K562 (cell line): ENCODE data around the gene OR10H5. TPM values are rescaled to one million over a fixed set of nuclear protein-coding genes. Genes with fewer than 3 reads are reported as not detected.

Source experiments
- ESRRA ChIP-seq: fragments of 450-650 bp; IDR thresholded peaks from 2 replicates; pipeline ENCODE4 v1.6.1; 2014; ENCODE audit warnings: low read depth, mild to moderate bottlenecking, moderate library complexity, borderline replicate concordance
- GATA2 ChIP-seq: sonication (generic); formaldehyde crosslinking; IDR thresholded peaks from 2 replicates; pipeline ENCODE4 v1.4.0; 2020; ENCODE audit warnings: mild to moderate bottlenecking, missing genetic modification reagents
- JUND ChIP-seq, 2 experiments: IDR thresholded peaks; 2 replicates in 1 of 2; 3 replicates in 1 of 2; pipeline ENCODE4 v1.6.1; 2011; ENCODE audit warnings: borderline replicate concordance in 2 of 2, low read depth in 2 of 2, low read length in 2 of 2, improper control_type of control experiment in 1 of 2, missing biosample characterization in 1 of 2, missing genetic modification characterization in 1 of 2, missing genetic modification reagents in 1 of 2
- LEF1 ChIP-seq: fragments of 450-650 bp; IDR thresholded peaks from 2 replicates; pipeline ENCODE4 v1.6.1; 2016; ENCODE audit warnings: mild to moderate bottlenecking
- MED1 ChIP-seq: sonication (generic); formaldehyde crosslinking; IDR thresholded peaks from 2 replicates; pipeline ENCODE4 v1.8.1; 2023; ENCODE audit warnings: missing genetic modification reagents, borderline replicate concordance
- MTA1 ChIP-seq: fragments of 450-650 bp; IDR thresholded peaks from 2 replicates; pipeline ENCODE4 v1.6.1; 2017; ENCODE audit warnings: borderline replicate concordance
- NRF1 ChIP-seq, 2 experiments: fragments of 450-650 bp; IDR thresholded peaks in 1 of 2; conservative IDR thresholded peaks in 1 of 2; 2 replicates each; pipeline ENCODE4 v1.6.1; 2014; ENCODE audit warnings: mild to moderate bottlenecking in 2 of 2
- POLR2A ChIP-seq: fragments of 450-650 bp; conservative IDR thresholded peaks from 2 replicates; pipeline ENCODE4 v1.6.1; 2016
- POLR2B ChIP-seq: fragments of 450-650 bp; IDR thresholded peaks from 2 replicates; pipeline ENCODE4 v1.6.1; 2018; ENCODE audit warnings: low read depth; ENCODE audit not compliant: partially characterized antibody
- SAP30 ChIP-seq: fragments of 200-600 bp; sonication (generic); IDR thresholded peaks from 2 replicates; pipeline ENCODE4 v1.6.1; 2012; ENCODE audit warnings: borderline replicate concordance, low read depth, mild to moderate bottlenecking, moderate library complexity, low read length, control low read depth, inconsistent platforms; ENCODE audit not compliant: insufficient read depth, poor library complexity, severe bottlenecking
- SMARCA4 ChIP-seq: fragments of 450-650 bp; IDR thresholded peaks from 2 replicates; pipeline ENCODE4 v1.6.1; 2016
- TBP ChIP-seq: optimal IDR thresholded peaks from 2 replicates; pipeline ENCODE3; 2011; ENCODE audit warnings: low read depth, low read length, improper control_type of control experiment
- ZNF584 ChIP-seq: fragments of 200-800 bp; sonication (Bioruptor generic); IDR thresholded peaks from 2 replicates; pipeline ENCODE4 v1.6.1; 2016; ENCODE audit warnings: low read depth, mild to moderate bottlenecking, missing genetic modification characterization, missing compliant biosample characterization
- ZNF77 ChIP-seq: fragments of 250-450 bp; sonication (Bioruptor Pico); IDR thresholded peaks from 2 replicates; pipeline ENCODE4 v1.5.0; 2020
- polyA plus RNA-seq, 8 experiments: library from polyadenylated mRNA; depleted of rRNA in 4 of 8; stranded (reverse) in 5 of 8; unstranded in 3 of 8; fragments of >200 nt; fragmentation: Nextera tagmentation in 2 of 8; fragmentation: Illumina TruSeq in 1 of 8; extraction: Ambion mirVana in 2 of 8; extraction: Trizol in 1 of 8; gene quantifications; 2 replicates each; pipeline versions ENCODE4 v1.2.1 to v1.2.3, GENCODE V29; 2011 to 2014; ENCODE audit warnings: inconsistent platforms in 1 of 8, missing spikeins in 1 of 8
- total RNA-seq, 7 experiments: library from RNA; depleted of rRNA in 6 of 7; stranded (reverse); fragments of >200 nt in 6 of 7; fragmentation: Illumina TruSeq in 2 of 7; extraction: Trizol in 2 of 7; gene quantifications; 2 replicates each; pipeline versions ENCODE4 v1.2.1 to v1.2.3, GENCODE V29; 2011 to 2021; ENCODE audit warnings: low replicate concordance in 1 of 7
- TF ChIP-seq, protein P1 (sequence below), 2 experiments: fragments of 450-650 bp; IDR thresholded peaks; 2 replicates each; pipeline ENCODE4 v1.6.1; 2018; ENCODE audit warnings: mild to moderate bottlenecking in 2 of 2, low read depth in 1 of 2; ENCODE audit not compliant: partially characterized antibody in 2 of 2
- TF ChIP-seq, protein P2 (sequence below): sonication (generic); formaldehyde crosslinking; IDR thresholded peaks from 2 replicates; pipeline ENCODE4 v1.8.0; 2023; ENCODE audit warnings: missing genetic modification reagents, mild to moderate bottlenecking, borderline replicate concordance

Gene OR10H5
- total and polyA plus RNA-seq, 9 of the 15 experiments (the other 6 are each of a cell fraction or from before 2014, with no cell fraction given) = not detected

- TF ChIP-seq, protein P1, sequence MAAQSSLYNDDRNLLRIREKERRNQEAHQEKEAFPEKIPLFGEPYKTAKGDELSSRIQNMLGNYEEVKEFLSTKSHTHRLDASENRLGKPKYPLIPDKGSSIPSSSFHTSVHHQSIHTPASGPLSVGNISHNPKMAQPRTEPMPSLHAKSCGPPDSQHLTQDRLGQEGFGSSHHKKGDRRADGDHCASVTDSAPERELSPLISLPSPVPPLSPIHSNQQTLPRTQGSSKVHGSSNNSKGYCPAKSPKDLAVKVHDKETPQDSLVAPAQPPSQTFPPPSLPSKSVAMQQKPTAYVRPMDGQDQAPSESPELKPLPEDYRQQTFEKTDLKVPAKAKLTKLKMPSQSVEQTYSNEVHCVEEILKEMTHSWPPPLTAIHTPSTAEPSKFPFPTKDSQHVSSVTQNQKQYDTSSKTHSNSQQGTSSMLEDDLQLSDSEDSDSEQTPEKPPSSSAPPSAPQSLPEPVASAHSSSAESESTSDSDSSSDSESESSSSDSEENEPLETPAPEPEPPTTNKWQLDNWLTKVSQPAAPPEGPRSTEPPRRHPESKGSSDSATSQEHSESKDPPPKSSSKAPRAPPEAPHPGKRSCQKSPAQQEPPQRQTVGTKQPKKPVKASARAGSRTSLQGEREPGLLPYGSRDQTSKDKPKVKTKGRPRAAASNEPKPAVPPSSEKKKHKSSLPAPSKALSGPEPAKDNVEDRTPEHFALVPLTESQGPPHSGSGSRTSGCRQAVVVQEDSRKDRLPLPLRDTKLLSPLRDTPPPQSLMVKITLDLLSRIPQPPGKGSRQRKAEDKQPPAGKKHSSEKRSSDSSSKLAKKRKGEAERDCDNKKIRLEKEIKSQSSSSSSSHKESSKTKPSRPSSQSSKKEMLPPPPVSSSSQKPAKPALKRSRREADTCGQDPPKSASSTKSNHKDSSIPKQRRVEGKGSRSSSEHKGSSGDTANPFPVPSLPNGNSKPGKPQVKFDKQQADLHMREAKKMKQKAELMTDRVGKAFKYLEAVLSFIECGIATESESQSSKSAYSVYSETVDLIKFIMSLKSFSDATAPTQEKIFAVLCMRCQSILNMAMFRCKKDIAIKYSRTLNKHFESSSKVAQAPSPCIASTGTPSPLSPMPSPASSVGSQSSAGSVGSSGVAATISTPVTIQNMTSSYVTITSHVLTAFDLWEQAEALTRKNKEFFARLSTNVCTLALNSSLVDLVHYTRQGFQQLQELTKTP (IDR thresholded peaks at IDR 0.05; ENCODE audit: low read depth in 1 of 2, partially characterized antibody in 2 of 2) = peak; percentile 32 to 36
- TF ChIP-seq MED1 (CRISPR knock-in tag) (no peak), LEF1 (peak; percentile 41; the same call in 1 of the 2 replicates), NRF1 (conservative IDR thresholded peaks at IDR 0.05 in 1 of 2, IDR thresholded peaks at IDR 0.05 in 1 of 2) (peak in 1 of 2 experiments; percentile 31; a peak in 2 of 4 replicates), POLR2B (peak; percentile 31), ESRRA (peak; percentile 28; the same call in 1 of the 2 replicates), GATA2 (CRISPR knock-in tag) (peak; percentile 57; the same call in 1 of the 2 replicates), SMARCA4 (peak; percentile 34; the same call in 1 of the 2 replicates), MTA1 (peak; percentile 34), ZNF584 (CRISPR knock-in tag) (peak; percentile 62; the same call in 1 of the 2 replicates), POLR2A (no peak), ZNF77 (no peak), SAP30 (no peak), TBP (peak; percentile 13), JUND (IDR thresholded peaks at IDR 0.05; ENCODE audit: borderline replicate concordance, low read depth, low read length) (peak; percentile 40), JUND (tag; IDR thresholded peaks at IDR 0.05; ENCODE audit: borderline replicate concordance, low read depth, low read length) (no peak)
- TF ChIP-seq, protein P2, sequence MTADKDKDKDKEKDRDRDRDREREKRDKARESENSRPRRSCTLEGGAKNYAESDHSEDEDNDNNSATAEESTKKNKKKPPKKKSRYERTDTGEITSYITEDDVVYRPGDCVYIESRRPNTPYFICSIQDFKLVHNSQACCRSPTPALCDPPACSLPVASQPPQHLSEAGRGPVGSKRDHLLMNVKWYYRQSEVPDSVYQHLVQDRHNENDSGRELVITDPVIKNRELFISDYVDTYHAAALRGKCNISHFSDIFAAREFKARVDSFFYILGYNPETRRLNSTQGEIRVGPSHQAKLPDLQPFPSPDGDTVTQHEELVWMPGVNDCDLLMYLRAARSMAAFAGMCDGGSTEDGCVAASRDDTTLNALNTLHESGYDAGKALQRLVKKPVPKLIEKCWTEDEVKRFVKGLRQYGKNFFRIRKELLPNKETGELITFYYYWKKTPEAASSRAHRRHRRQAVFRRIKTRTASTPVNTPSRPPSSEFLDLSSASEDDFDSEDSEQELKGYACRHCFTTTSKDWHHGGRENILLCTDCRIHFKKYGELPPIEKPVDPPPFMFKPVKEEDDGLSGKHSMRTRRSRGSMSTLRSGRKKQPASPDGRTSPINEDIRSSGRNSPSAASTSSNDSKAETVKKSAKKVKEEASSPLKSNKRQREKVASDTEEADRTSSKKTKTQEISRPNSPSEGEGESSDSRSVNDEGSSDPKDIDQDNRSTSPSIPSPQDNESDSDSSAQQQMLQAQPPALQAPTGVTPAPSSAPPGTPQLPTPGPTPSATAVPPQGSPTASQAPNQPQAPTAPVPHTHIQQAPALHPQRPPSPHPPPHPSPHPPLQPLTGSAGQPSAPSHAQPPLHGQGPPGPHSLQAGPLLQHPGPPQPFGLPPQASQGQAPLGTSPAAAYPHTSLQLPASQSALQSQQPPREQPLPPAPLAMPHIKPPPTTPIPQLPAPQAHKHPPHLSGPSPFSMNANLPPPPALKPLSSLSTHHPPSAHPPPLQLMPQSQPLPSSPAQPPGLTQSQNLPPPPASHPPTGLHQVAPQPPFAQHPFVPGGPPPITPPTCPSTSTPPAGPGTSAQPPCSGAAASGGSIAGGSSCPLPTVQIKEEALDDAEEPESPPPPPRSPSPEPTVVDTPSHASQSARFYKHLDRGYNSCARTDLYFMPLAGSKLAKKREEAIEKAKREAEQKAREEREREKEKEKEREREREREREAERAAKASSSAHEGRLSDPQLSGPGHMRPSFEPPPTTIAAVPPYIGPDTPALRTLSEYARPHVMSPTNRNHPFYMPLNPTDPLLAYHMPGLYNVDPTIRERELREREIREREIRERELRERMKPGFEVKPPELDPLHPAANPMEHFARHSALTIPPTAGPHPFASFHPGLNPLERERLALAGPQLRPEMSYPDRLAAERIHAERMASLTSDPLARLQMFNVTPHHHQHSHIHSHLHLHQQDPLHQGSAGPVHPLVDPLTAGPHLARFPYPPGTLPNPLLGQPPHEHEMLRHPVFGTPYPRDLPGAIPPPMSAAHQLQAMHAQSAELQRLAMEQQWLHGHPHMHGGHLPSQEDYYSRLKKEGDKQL = no peak
These were observed 40.7 kb downstream of the OR10H5 start (continued) for GRCh38 chr19:15828121-15828610.
